GM10248 (cell line): Measurements from ENCODE around the gene RAB44.

Source experiments
- CTCF ChIA-PET: fragments of 300-600 bp; sonication (Branson Sonifier 250); formaldehyde crosslinking; extraction: SDS; loops from one replicate; lab custom pipeline; 2021; ENCODE audit warnings: antibody characterized with exemption; lab: Yijun Ruan, JAX
- POLR2A ChIA-PET: fragments of 350-650 bp; sonication (Branson Sonifier 250); formaldehyde crosslinking; extraction: SDS; loops from one replicate; lab custom pipeline; 2020; ENCODE audit warnings: antibody characterized with exemption; lab: Yijun Ruan, JAX
- DNase-seq: peaks from one replicate; pipeline ENCODE4 v3.0.0; 2012; ENCODE audit errors: extremely low spot score
- CTCF ChIP-seq: IDR thresholded peaks from 2 replicates; pipeline ENCODE4 v1.5.1; 2012; ENCODE audit warnings: mild to moderate bottlenecking, low read depth; ENCODE audit errors: extremely low read depth, missing control alignments, control extremely low read depth

Gene RAB44

GRCh38 chr6:36781669-36782068, 84.0 kb downstream of the RAB44 start:
- POLR2A ChIA-PET = no interaction called here
- CTCF ChIA-PET = interaction anchor here (0.6 to 26.2 kb wide), 17 partner anchors 10 to 270 kb away, joined by 3 to 596 read pairs (median 6); partner anchors contain the start of gene PI16
- DNase-seq = peak; percentile 66
- no peak for TF ChIP-seq CTCF
